WTC11 (cell line): ENCODE data around the gene CARD6. TPM values are rescaled to one million over a fixed set of nuclear protein-coding genes. Genes with fewer than 3 reads are reported as not detected.
A peak's percentile ranks its signal among the peaks of the same experiment; 100 is the strongest.

Source experiments
- ATAC-seq: fragments of 200-7000 bp; cut with Tn5 transposase; 2 replicates; pipeline ENCODE4 v1.10.0; 2021; ENCODE audit warnings: mild to moderate bottlenecking, moderate library complexity
- CTCF ChIA-PET: fragments of 300-600 bp; sonication (Branson Sonifier 250); formaldehyde crosslinking; loops from one replicate; lab custom pipeline; 2021; ENCODE audit warnings: antibody characterized with exemption; lab: Charles Lee
- POLR2A ChIA-PET: fragments of 350-600 bp; sonication (Branson Sonifier 250); formaldehyde crosslinking; loops from one replicate; lab custom pipeline; 2021; ENCODE audit warnings: antibody characterized with exemption; lab: Charles Lee
- DNase-seq: peaks from one replicate; pipeline ENCODE4 v3.0.0; 2021; ENCODE audit warnings: low spot score
- H3K27ac Mint-ChIP-seq: 2 replicates; pipeline ENCODE4 v1.8.0; 2021; ENCODE audit warnings: mixed read lengths
- H3K27me3 Mint-ChIP-seq: 2 replicates; pipeline ENCODE4 v1.8.0; 2021; ENCODE audit warnings: low read depth, mild to moderate bottlenecking, moderate library complexity, mixed read lengths
- H3K36me3 Mint-ChIP-seq: 2 replicates; pipeline ENCODE4 v1.8.0; 2021; ENCODE audit warnings: mixed read lengths
- H3K4me1 Mint-ChIP-seq: 2 replicates; pipeline ENCODE4 v1.8.0; 2022; ENCODE audit warnings: mixed read lengths
- H3K4me3 Mint-ChIP-seq: 2 replicates; pipeline ENCODE4 v1.8.0; 2021; ENCODE audit warnings: mild to moderate bottlenecking, moderate library complexity, mixed read lengths
- H3K9me3 Mint-ChIP-seq: 2 replicates; pipeline ENCODE4 v1.8.0; 2021; ENCODE audit warnings: mixed read lengths
- ARID4B ChIP-seq: sonication (generic); formaldehyde crosslinking; IDR thresholded peaks from 2 replicates; pipeline ENCODE4 v1.8.0; 2023; ENCODE audit warnings: missing genetic modification reagents, mild to moderate bottlenecking, borderline replicate concordance
- CBFB ChIP-seq: sonication (generic); formaldehyde crosslinking; IDR thresholded peaks from 2 replicates; pipeline ENCODE4 v1.8.1; 2022; ENCODE audit warnings: mild to moderate bottlenecking, low read depth, missing genetic modification reagents
- CDX4 ChIP-seq: fragments of 250-450 bp; sonication (Bioruptor Pico); IDR thresholded peaks from 2 replicates; pipeline ENCODE4 v1.9.0; 2021; ENCODE audit warnings: moderate library complexity, mild to moderate bottlenecking, inconsistent platforms, borderline replicate concordance
- CREB1 ChIP-seq: sonication (generic); formaldehyde crosslinking; IDR thresholded peaks from 2 replicates; pipeline ENCODE4 v1.8.0; 2023; ENCODE audit warnings: mild to moderate bottlenecking, missing genetic modification reagents
- CTCF ChIP-seq: fragments of 200-600 bp; IDR thresholded peaks from 2 replicates; pipeline ENCODE4 v1.8.0; 2022; ENCODE audit warnings: antibody characterized with exemption
- IRF2 ChIP-seq: sonication (generic); formaldehyde crosslinking; IDR thresholded peaks from 2 replicates; pipeline ENCODE4 v1.8.0; 2022; ENCODE audit warnings: low read depth, missing genetic modification reagents, borderline replicate concordance
- JAZF1 ChIP-seq: fragments of 250-450 bp; sonication (Bioruptor Pico); IDR thresholded peaks from 2 replicates; pipeline ENCODE4 v1.9.0; 2021; ENCODE audit warnings: moderate library complexity, mild to moderate bottlenecking, inconsistent platforms
- OVOL2 ChIP-seq: fragments of 250-450 bp; sonication (Bioruptor Pico); IDR thresholded peaks from 2 replicates; pipeline ENCODE4 v1.9.0; 2021; ENCODE audit warnings: mild to moderate bottlenecking, borderline replicate concordance
- SP1 ChIP-seq: sonication (generic); formaldehyde crosslinking; conservative IDR thresholded peaks from 2 replicates; pipeline ENCODE4 v1.8.1; 2022; ENCODE audit warnings: missing genetic modification reagents
- TEAD4 ChIP-seq: sonication (generic); formaldehyde crosslinking; IDR thresholded peaks from 2 replicates; pipeline ENCODE4 v1.8.0; 2022; ENCODE audit warnings: mild to moderate bottlenecking, missing genetic modification reagents
- ZBTB21 ChIP-seq: sonication (generic); formaldehyde crosslinking; IDR thresholded peaks from 2 replicates; pipeline ENCODE4 v1.8.1; 2023; ENCODE audit warnings: mild to moderate bottlenecking, missing genetic modification reagents, borderline replicate concordance
- ZNF263 ChIP-seq: sonication (generic); formaldehyde crosslinking; IDR thresholded peaks from 2 replicates; pipeline ENCODE4 v1.8.1; 2022; ENCODE audit warnings: low read depth, mild to moderate bottlenecking, moderate library complexity, missing genetic modification reagents
- ZNF512 ChIP-seq: sonication (generic); formaldehyde crosslinking; IDR thresholded peaks from 2 replicates; pipeline ENCODE4 v1.8.1; 2022; ENCODE audit warnings: missing genetic modification reagents, borderline replicate concordance
- ZNF532 ChIP-seq: fragments of 250-450 bp; sonication (Bioruptor Pico); IDR thresholded peaks from 2 replicates; pipeline ENCODE4 v1.9.0; 2021; ENCODE audit warnings: mild to moderate bottlenecking, borderline replicate concordance
- total RNA-seq: library from RNA; stranded (reverse); gene quantifications from 3 replicates; pipeline ENCODE4 v1.2.3, GENCODE V29; 2021

CARD6 gene
- total RNA-seq, 1 experiment from 2014 or later: 0.24 TPM

- Mint-ChIP-seq H3K4me1 (peaks cover 14% of the 10 kb centered on the region), H3K9me3 (no peaks in the 10 kb centered on the region)
- no peak for TF ChIP-seq SP1 (CRISPR knock-in tag)
- no peak for TF ChIP-seq OVOL2 (CRISPR knock-in tag)
- TF ChIP-seq ZNF512 (CRISPR knock-in tag): no peak
- no peak for TF ChIP-seq JAZF1 (CRISPR knock-in tag)
- TF ChIP-seq IRF2 (CRISPR knock-in tag): no peak
- TF ChIP-seq ZBTB21 (CRISPR knock-in tag): no peak
- TF ChIP-seq CBFB (CRISPR knock-in tag): no peak
- no peak for TF ChIP-seq CTCF
- no peak for TF ChIP-seq CREB1 (CRISPR knock-in tag)
- no peak for TF ChIP-seq ARID4B (CRISPR knock-in tag)
- no peak for TF ChIP-seq ZNF263 (CRISPR knock-in tag)
- no peak for TF ChIP-seq TEAD4
- no peak for TF ChIP-seq CDX4 (CRISPR knock-in tag)
- no peak for TF ChIP-seq ZNF532
- TF ChIP-seq, all 79 proteins: peak for 0
- Mint-ChIP-seq H3K36me3 (no peaks in the 10 kb centered on the region), H3K4me3 (no peak within 1 kb of the TSS), H3K27me3 (peaks cover 4% of the 10 kb centered on the region), H3K27ac (no peak within 1 kb of the TSS)
- ChIA-PET CTCF (no interaction called here), POLR2A (no interaction called here)
- peak; percentile 58 for ATAC-seq
- DNase-seq: no peak
These were observed 68.1 kb downstream of the CARD6 start, which contains the start of gene C7 for GRCh38 chr5:40909264-40909663. Gene C7, plus strand, starts transcription at chr5:40909497. Its CDS starts 114 bp downstream, at chr5:40909611.
